Activated naive CD8-positive, alpha-beta T cell treated with anti-CD3 and anti-CD28 coated beads, Interleukin-2, amount 10 ng/mL, durations not matched to agents 7 days and 5 days (primary cell): ENCODE measurements around the gene ACKR3. TPM values are rescaled to one million over a fixed set of nuclear protein-coding genes. Genes with fewer than 3 reads are reported as not detected.

Experiments used
- ATAC-seq: fragments of 150-1000 bp; cut with Tn5 transposase; one replicate; pipeline ENCODE4 v1.10.0; 2021; ENCODE audit warnings: low read depth, moderate library complexity
- POLR2A ChIA-PET: fragments of 350-600 bp; sonication (Branson Sonifier 250); formaldehyde crosslinking; loops from one replicate; lab custom pipeline; 2021; ENCODE audit warnings: antibody characterized with exemption; lab: Charles Lee
- DNase-seq: peaks from one replicate; pipeline ENCODE4 v3.0.0; 2021
- H3K27ac Mint-ChIP-seq: one replicate; pipeline ENCODE4 v1.8.0; 2022; ENCODE audit warnings: mild to moderate bottlenecking, mixed read lengths
- H3K27me3 Mint-ChIP-seq: one replicate; pipeline ENCODE4 v1.8.0; 2022; ENCODE audit warnings: mild to moderate bottlenecking, moderate library complexity, mixed read lengths
- H3K36me3 Mint-ChIP-seq: one replicate; pipeline ENCODE4 v1.8.0; 2021; ENCODE audit warnings: mild to moderate bottlenecking, mixed read lengths
- H3K4me1 Mint-ChIP-seq: one replicate; pipeline ENCODE4 v1.8.0; 2021; ENCODE audit warnings: mixed read lengths
- H3K4me3 Mint-ChIP-seq: one replicate; pipeline ENCODE4 v1.8.0; 2022; ENCODE audit warnings: mild to moderate bottlenecking, moderate library complexity, mixed read lengths
- H3K9me3 Mint-ChIP-seq: one replicate; pipeline ENCODE4 v1.8.0; 2021; ENCODE audit warnings: mixed read lengths
- total RNA-seq, 2 experiments: library from RNA; stranded (reverse); gene quantifications; one replicate each; pipeline ENCODE4 v1.2.3, GENCODE V29; 2021

Gene ACKR3
- total RNA-seq, 2 experiments from 2014 or later, result 4.4 to 4.5 TPM

- DNase-seq (no peak), ATAC-seq (no peak)
- Mint-ChIP-seq H3K36me3 (no peaks in the 10 kb centered on the region), H3K27ac (no peak overlapping the region), H3K27me3 (peaks cover 6% of the 10 kb centered on the region), H3K9me3 (no peaks in the 10 kb centered on the region), H3K4me3 (no peak overlapping the region), H3K4me1 (peaks cover 2% of the 10 kb centered on the region)
- POLR2A ChIA-PET, result no interaction called here
Observed at GRCh38 chr2:236604575-236605344, 35.1 kb downstream of the ACKR3 start.

GRCh38 chr2:236605345-236605734 is 35.7 kb downstream of the ACKR3 start:
- Mint-ChIP-seq H3K27me3 (peaks cover 6% of the 10 kb centered on the region), H3K27ac (no peak overlapping the region), H3K36me3 (no peaks in the 10 kb centered on the region), H3K9me3 (no peaks in the 10 kb centered on the region), H3K4me1 (peaks cover 2% of the 10 kb centered on the region), H3K4me3 (no peak overlapping the region)
- POLR2A ChIA-PET, result no interaction called here
- ATAC-seq (no peak), DNase-seq (no peak)

GRCh38 chr2:236606023-236606422 is 36.4 kb downstream of the ACKR3 start:
- POLR2A ChIA-PET, result no interaction called here
- H3K9me3 Mint-ChIP-seq, result no peaks in the 10 kb centered on the region
- peaks cover 6% of the 10 kb centered on the region for H3K27me3 Mint-ChIP-seq
- no peaks in the 10 kb centered on the region for H3K36me3 Mint-ChIP-seq
- ATAC-seq (no peak), DNase-seq (no peak)
- H3K27ac Mint-ChIP-seq, result no peak overlapping the region
- peaks cover 2% of the 10 kb centered on the region for H3K4me1 Mint-ChIP-seq
- no peak overlapping the region for H3K4me3 Mint-ChIP-seq

- peaks cover 6% of the 10 kb centered on the region for H3K27me3 Mint-ChIP-seq
- H3K36me3 Mint-ChIP-seq, result no peaks in the 10 kb centered on the region
- ATAC-seq (no peak), DNase-seq (no peak)
- H3K27ac Mint-ChIP-seq, result no peak overlapping the region
- POLR2A ChIA-PET, result no interaction called here
- H3K9me3 Mint-ChIP-seq, result no peaks in the 10 kb centered on the region
- H3K4me1 Mint-ChIP-seq, result peaks cover 2% of the 10 kb centered on the region
- no peak overlapping the region for H3K4me3 Mint-ChIP-seq
Observed at GRCh38 chr2:236607471-236608187, 38.0 kb downstream of the ACKR3 start.

- H3K27me3 Mint-ChIP-seq, result peaks cover 6% of the 10 kb centered on the region
- POLR2A ChIA-PET, result no interaction called here
- H3K9me3 Mint-ChIP-seq, result no peaks in the 10 kb centered on the region
- H3K36me3 Mint-ChIP-seq, result no peaks in the 10 kb centered on the region
- H3K4me1 Mint-ChIP-seq, result peaks cover 2% of the 10 kb centered on the region
- ATAC-seq (no peak), DNase-seq (no peak)
- no peak overlapping the region for H3K27ac Mint-ChIP-seq
- no peak overlapping the region for H3K4me3 Mint-ChIP-seq
Observed at GRCh38 chr2:236608188-236608525, 38.5 kb downstream of the ACKR3 start.

GRCh38 chr2:236608710-236609109 is 39.1 kb downstream of the ACKR3 start:
- Mint-ChIP-seq H3K9me3 (no peaks in the 10 kb centered on the region), H3K4me1 (peaks cover 2% of the 10 kb centered on the region), H3K36me3 (no peaks in the 10 kb centered on the region), H3K27me3 (peaks cover 3% of the 10 kb centered on the region), H3K27ac (no peak overlapping the region), H3K4me3 (no peak overlapping the region)
- POLR2A ChIA-PET, result no interaction called here
- DNase-seq (no peak), ATAC-seq (no peak)

GRCh38 chr2:236610991-236611821 is 41.6 kb downstream of the ACKR3 start:
- H3K4me1 Mint-ChIP-seq, result peaks cover 1% of the 10 kb centered on the region
- DNase-seq, result no peak
- H3K27ac Mint-ChIP-seq, result no peak overlapping the region
- POLR2A ChIA-PET, result no interaction called here
- H3K4me3 Mint-ChIP-seq, result no peak overlapping the region
- ATAC-seq, result no peak
- no peaks in the 10 kb centered on the region for H3K9me3 Mint-ChIP-seq
- no peaks in the 10 kb centered on the region for H3K36me3 Mint-ChIP-seq
- peaks cover 5% of the 10 kb centered on the region for H3K27me3 Mint-ChIP-seq

GRCh38 chr2:236612737-236613136 is 43.1 kb downstream of the ACKR3 start:
- ATAC-seq (no peak), DNase-seq (no peak)
- Mint-ChIP-seq H3K4me3 (no peak overlapping the region), H3K4me1 (no peaks in the 10 kb centered on the region), H3K36me3 (no peaks in the 10 kb centered on the region), H3K9me3 (no peaks in the 10 kb centered on the region), H3K27me3 (peaks cover 3% of the 10 kb centered on the region), H3K27ac (no peak overlapping the region)
- POLR2A ChIA-PET, result interaction anchor here (0.8 kb wide), 1 partner anchor 9 kb away, joined by 3 read pairs; no protein-coding TSS in a partner anchor

- Mint-ChIP-seq H3K4me3 (no peak overlapping the region), H3K27ac (no peak overlapping the region), H3K36me3 (no peaks in the 10 kb centered on the region), H3K4me1 (peaks cover under 1% of the 10 kb centered on the region), H3K27me3 (peaks cover 4% of the 10 kb centered on the region), H3K9me3 (no peaks in the 10 kb centered on the region)
- DNase-seq (no peak), ATAC-seq (no peak)
- POLR2A ChIA-PET, result no interaction called here
Observed at GRCh38 chr2:236613612-236614011, 44.0 kb downstream of the ACKR3 start.

- DNase-seq (no peak), ATAC-seq (no peak)
- no peaks in the 10 kb centered on the region for H3K9me3 Mint-ChIP-seq
- peaks cover 6% of the 10 kb centered on the region for H3K27me3 Mint-ChIP-seq
- H3K4me3 Mint-ChIP-seq, result no peak overlapping the region
- POLR2A ChIA-PET, result no interaction called here
- no peak overlapping the region for H3K27ac Mint-ChIP-seq
- peaks cover 6% of the 10 kb centered on the region for H3K4me1 Mint-ChIP-seq
- H3K36me3 Mint-ChIP-seq, result no peaks in the 10 kb centered on the region
Observed at GRCh38 chr2:236614551-236614950, 44.9 kb downstream of the ACKR3 start.

GRCh38 chr2:236616031-236616430 is 46.4 kb downstream of the ACKR3 start:
- no peak for DNase-seq
- POLR2A ChIA-PET, result no interaction called here
- H3K27ac Mint-ChIP-seq, result no peak overlapping the region

GRCh38 chr2:236616624-236617023 is 47.0 kb downstream of the ACKR3 start:
- POLR2A ChIA-PET, result no interaction called here

More at GRCh38 chr2:236616031-236616430, 46.4 kb downstream of the ACKR3 start:
- Mint-ChIP-seq H3K9me3 (no peaks in the 10 kb centered on the region), H3K36me3 (no peaks in the 10 kb centered on the region), H3K4me1 (peaks cover 15% of the 10 kb centered on the region), H3K27me3 (peaks cover 10% of the 10 kb centered on the region), H3K4me3 (no peak overlapping the region)
- no peak for ATAC-seq

GRCh38 chr2:236617221-236617737 is 47.7 kb downstream of the ACKR3 start:
- POLR2A ChIA-PET, result no interaction called here
- DNase-seq, result no peak
- no peak overlapping the region for H3K27ac Mint-ChIP-seq

More at GRCh38 chr2:236616624-236617023, 47.0 kb downstream of the ACKR3 start:
- peaks cover 15% of the 10 kb centered on the region for H3K4me1 Mint-ChIP-seq
- no peaks in the 10 kb centered on the region for H3K9me3 Mint-ChIP-seq
- H3K36me3 Mint-ChIP-seq, result no peaks in the 10 kb centered on the region
- H3K27me3 Mint-ChIP-seq, result peaks cover 10% of the 10 kb centered on the region
- DNase-seq, result no peak
- no peak for ATAC-seq
- no peak overlapping the region for H3K27ac Mint-ChIP-seq
- H3K4me3 Mint-ChIP-seq, result no peak overlapping the region

More at GRCh38 chr2:236617221-236617737, 47.7 kb downstream of the ACKR3 start:
- Mint-ChIP-seq H3K36me3 (no peaks in the 10 kb centered on the region), H3K27me3 (peaks cover 10% of the 10 kb centered on the region), H3K9me3 (no peaks in the 10 kb centered on the region), H3K4me1 (peaks cover 15% of the 10 kb centered on the region), H3K4me3 (no peak overlapping the region)
- no peak for ATAC-seq
